Measurements from ENCODE around the gene SPRING1. TPM values are rescaled to one million over a fixed set of nuclear protein-coding genes. Genes with fewer than 3 reads are reported as not detected.

Gene SPRING1
- total and polyA plus RNA-seq, 12 donors, result 9.7 to 33.9 (median 25.8) TPM

GRCh38 chr12:116739381-116739887 is 1.6 kb upstream of the SPRING1 start:
- Histone ChIP-seq H3K9me3 (replicated peaks in 1 of 3) (no peaks in the 10 kb centered on the region), H3K36me3 (replicated peaks in 1 of 2) (peaks cover 0 to 7% of the 10 kb centered on the region in 2 donors), H3K4me3 (no peak overlapping the region), H3K4me1 (replicated peaks in 1 of 2) (peaks cover 0 to 19% of the 10 kb centered on the region in 2 donors), H3K27ac (no peak overlapping the region), H3K27me3 (no peaks in the 10 kb centered on the region)
- intact Hi-C loops (cut with DNase I), result no loop called here
- DNase-seq, result peak in 1 of 7 donors; percentile 28
- WGBS, 4 donors, result 84 to 89% (median 86%) methylated on average over 7 of the region's 7 CpGs
- TF ChIP-seq POLR2A (IDR thresholded peaks at IDR 0.05), result no peak
- no peak for TF ChIP-seq CTCF (IDR thresholded peaks at IDR 0.05)

- Histone ChIP-seq H3K9me3 (replicated peaks in 1 of 3) (no peaks in the 10 kb centered on the region), H3K27ac (peak overlapping the region in 3 of 5 donors; percentile 51 to 92 (median 57))
- intact Hi-C loops (cut with DNase I), result no loop called here
These were observed 701 bp downstream of the SPRING1 start for GRCh38 chr12:116736962-116737773.

DNA sequence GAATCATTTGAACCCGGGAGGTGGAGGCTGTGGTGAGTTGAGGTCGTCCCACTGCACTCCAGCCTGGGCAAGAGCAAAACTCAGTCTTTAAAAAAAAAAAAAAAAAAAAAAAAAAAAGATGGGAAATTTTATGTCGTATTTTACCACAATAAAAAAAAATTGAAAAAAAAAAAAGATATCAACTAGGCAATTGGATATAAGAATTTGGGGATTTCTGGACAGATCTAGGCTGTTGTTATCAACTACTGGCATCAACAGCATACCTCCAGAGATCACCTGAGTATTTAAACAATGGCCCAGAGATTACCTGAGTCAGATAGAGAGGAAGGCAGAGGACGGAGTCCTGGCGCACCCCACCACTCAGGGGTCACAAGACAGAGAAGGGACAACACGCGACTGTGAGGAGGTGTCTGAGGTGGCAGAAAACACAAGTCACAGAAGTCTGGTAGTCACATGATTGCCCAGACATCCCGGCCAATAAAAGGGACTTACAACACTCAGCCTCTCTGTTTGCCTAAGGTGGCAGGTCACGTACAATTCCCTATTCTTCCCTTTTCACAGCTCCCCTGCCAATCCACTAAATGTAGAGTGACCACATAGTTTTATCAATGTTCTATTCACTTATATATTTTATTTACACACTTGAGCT is 1.8 kb downstream of the SPRING1 start:
- WGBS, 4 donors, result 67 to 70% (median 69%) methylated on average over 8 to 9 of the region's 9 CpGs

More at GRCh38 chr12:116736962-116737773, 701 bp downstream of the SPRING1 start:
- peak overlapping the region; percentile 39 to 98 (median 75) for H3K4me3 ChIP-seq
- 1 to 4% (median 2%) methylated on average over 22 to 24 of the region's 24 CpGs for WGBS, 4 donors
- peaks cover 0 to 19% of the 10 kb centered on the region in 2 donors for H3K4me1 ChIP-seq (replicated peaks in 1 of 2)
- H3K36me3 ChIP-seq (replicated peaks in 1 of 2), result peaks cover 0 to 12% of the 10 kb centered on the region in 2 donors
- no peaks in the 10 kb centered on the region for H3K27me3 ChIP-seq
- peak in 2 of 7 donors; percentile 18 to 27 for DNase-seq
- TF ChIP-seq CTCF (IDR thresholded peaks at IDR 0.05), result no peak
- TF ChIP-seq POLR2A (IDR thresholded peaks at IDR 0.05), result no peak

More for the DNA sequence above, 1.8 kb downstream of the SPRING1 start:
- Histone ChIP-seq H3K9me3 (replicated peaks in 1 of 3) (no peaks in the 10 kb centered on the region), H3K27ac (peak overlapping the region in 1 of 5 donors; percentile 4), H3K27me3 (no peaks in the 10 kb centered on the region), H3K36me3 (replicated peaks in 1 of 2) (peaks cover 0 to 12% of the 10 kb centered on the region in 2 donors), H3K4me3 (peak overlapping the region in 1 of 4 donors; percentile 98), H3K4me1 (replicated peaks in 1 of 2) (peaks cover 0 to 19% of the 10 kb centered on the region in 2 donors)
- DNase-seq, result peak in 4 of 7 donors; percentile 29 to 45 (median 32)
- intact Hi-C loops (cut with DNase I), result no loop called here
- TF ChIP-seq POLR2A (IDR thresholded peaks at IDR 0.05), result no peak
- no peak for TF ChIP-seq CTCF (IDR thresholded peaks at IDR 0.05)
